IPS DF 6.9 (cell line): ENCODE results near the gene COL18A1.

ENCODE experiments used
- DNase-seq: peaks from one replicate; pipeline ENCODE4 v3.0.0-alpha.2; 2013; ENCODE audit warnings: low read depth, low spot score
- H3K27ac ChIP-seq: one replicate; pipeline ENCODE4 v1.5.1; 2013; ENCODE audit warnings: low read length, control low read depth
- H3K27me3 ChIP-seq: 2 replicates; pipeline ENCODE4 v1.6.1; 2013; ENCODE audit warnings: mild to moderate bottlenecking, low read length; ENCODE audit not compliant: control insufficient read depth, insufficient read depth
- H3K36me3 ChIP-seq: 2 replicates; pipeline ENCODE4 v1.6.1; 2013; ENCODE audit warnings: low read length; ENCODE audit not compliant: control insufficient read depth, insufficient read depth
- H3K4me1 ChIP-seq: 2 replicates; pipeline ENCODE4 v1.6.1; 2013; ENCODE audit warnings: low read length; ENCODE audit not compliant: control insufficient read depth, insufficient read depth
- H3K4me3 ChIP-seq: 2 replicates; pipeline ENCODE4 v1.5.1; 2013; ENCODE audit warnings: mild to moderate bottlenecking, low read length
- H3K9me3 ChIP-seq: 2 replicates; pipeline ENCODE4 v1.6.1; 2013; ENCODE audit warnings: low read length, inconsistent platforms; ENCODE audit not compliant: control insufficient read depth, insufficient read depth
- WGBS: extraction: QIAGEN DNeasy Blood & Tissue Kit; methylation state at CpG from one replicate; pipeline ENCODE4 v1.1.7; 2013; ENCODE audit warnings: mixed read lengths, missing lambda C conversion rate; ENCODE audit not compliant: insufficient read length, insufficient coverage; 5-methylcytosine and 5-hydroxymethylcytosine counted together

COL18A1 gene

GRCh38 chr21:45404730-45405270, at the start of gene COL18A1:
COL18A1 (plus strand) TSS chr21:45405165; CDS start chr21:45405231, 66 bp downstream.
- no peak for DNase-seq
- Histone ChIP-seq H3K27ac (no peak within 1 kb of the TSS), H3K27me3 (no peaks in the 10 kb centered on the region), H3K36me3 (peaks cover 3% of the 10 kb centered on the region), H3K9me3 (no peaks in the 10 kb centered on the region), H3K4me3 (peak within 1 kb of the TSS; percentile 79), H3K4me1 (peaks cover 21% of the 10 kb centered on the region)
- no CpG with 5 or more reads among the region's 69 CpGs for WGBS

- no CpG with 5 or more reads among the region's 14 CpGs for WGBS
- no peak for DNase-seq
- Histone ChIP-seq H3K4me1 (peaks cover 6% of the 10 kb centered on the region), H3K36me3 (no peaks in the 10 kb centered on the region; the same call in 1 of the 2 replicates), H3K9me3 (no peaks in the 10 kb centered on the region), H3K27me3 (no peaks in the 10 kb centered on the region), H3K27ac (no peak overlapping the region), H3K4me3 (no peak overlapping the region)
Measured at GRCh38 chr21:45355573-45355972, 49.4 kb upstream of the COL18A1 start.

- WGBS, result no CpG with 5 or more reads among the region's 10 CpGs
- Histone ChIP-seq H3K36me3 (no peaks in the 10 kb centered on the region; the same call in 1 of the 2 replicates), H3K27me3 (no peaks in the 10 kb centered on the region), H3K4me1 (peaks cover 6% of the 10 kb centered on the region), H3K4me3 (no peak overlapping the region), H3K9me3 (no peaks in the 10 kb centered on the region), H3K27ac (no peak overlapping the region)
- no peak for DNase-seq
Measured at GRCh38 chr21:45356251-45356650, 48.7 kb upstream of the COL18A1 start.

GRCh38 chr21:45356653-45357435, 48.1 kb upstream of the COL18A1 start:
- H3K27me3 ChIP-seq, result no peaks in the 10 kb centered on the region
- H3K4me1 ChIP-seq, result peaks cover 10% of the 10 kb centered on the region
- DNase-seq, result no peak
- no peak overlapping the region for H3K27ac ChIP-seq
- no peaks in the 10 kb centered on the region; the same call in 1 of the 2 replicates for H3K36me3 ChIP-seq
- WGBS, result no CpG with 5 or more reads among the region's 20 CpGs
- no peaks in the 10 kb centered on the region for H3K9me3 ChIP-seq
- no peak overlapping the region for H3K4me3 ChIP-seq

- Histone ChIP-seq H3K27ac (no peak overlapping the region), H3K4me3 (no peak overlapping the region), H3K27me3 (no peaks in the 10 kb centered on the region), H3K9me3 (no peaks in the 10 kb centered on the region), H3K36me3 (no peaks in the 10 kb centered on the region; the same call in 1 of the 2 replicates), H3K4me1 (peaks cover 11% of the 10 kb centered on the region)
- no peak for DNase-seq
- no CpG with 5 or more reads among the region's 41 CpGs for WGBS
Measured at GRCh38 chr21:45357436-45358260, 47.3 kb upstream of the COL18A1 start.

GRCh38 chr21:45358261-45358670, 46.7 kb upstream of the COL18A1 start:
- peaks cover 11% of the 10 kb centered on the region for H3K4me1 ChIP-seq
- H3K4me3 ChIP-seq, result no peak overlapping the region
- no peaks in the 10 kb centered on the region for H3K36me3 ChIP-seq
- H3K27me3 ChIP-seq, result no peaks in the 10 kb centered on the region
- no CpG with 5 or more reads among the region's 15 CpGs for WGBS
- no peak for DNase-seq
- H3K9me3 ChIP-seq, result no peaks in the 10 kb centered on the region
- H3K27ac ChIP-seq, result no peak overlapping the region

GRCh38 chr21:45358711-45359310, 46.2 kb upstream of the COL18A1 start:
- WGBS, result no CpG with 5 or more reads among the region's 13 CpGs
- DNase-seq, result no peak
- Histone ChIP-seq H3K4me3 (no peak overlapping the region), H3K9me3 (no peaks in the 10 kb centered on the region), H3K27ac (no peak overlapping the region), H3K27me3 (no peaks in the 10 kb centered on the region), H3K36me3 (no peaks in the 10 kb centered on the region), H3K4me1 (peaks cover 11% of the 10 kb centered on the region)

- Histone ChIP-seq H3K4me1 (peaks cover 11% of the 10 kb centered on the region), H3K9me3 (no peaks in the 10 kb centered on the region), H3K27me3 (no peaks in the 10 kb centered on the region), H3K4me3 (no peak overlapping the region), H3K36me3 (no peaks in the 10 kb centered on the region), H3K27ac (no peak overlapping the region)
- WGBS, result no CpG with 5 or more reads among the region's 26 CpGs
- no peak for DNase-seq
Measured at GRCh38 chr21:45359451-45360217, 45.3 kb upstream of the COL18A1 start.

- no peak for DNase-seq
- WGBS, result no CpG with 5 or more reads among the region's 29 CpGs
- H3K27me3 ChIP-seq, result no peaks in the 10 kb centered on the region
- no peaks in the 10 kb centered on the region for H3K9me3 ChIP-seq
- peaks cover 11% of the 10 kb centered on the region for H3K4me1 ChIP-seq
- H3K27ac ChIP-seq, result no peak overlapping the region
- no peaks in the 10 kb centered on the region for H3K36me3 ChIP-seq
- no peak overlapping the region for H3K4me3 ChIP-seq
Measured at GRCh38 chr21:45361033-45361997, 43.6 kb upstream of the COL18A1 start.
